Measurements from ENCODE around the gene MYL7. TPM values are rescaled to one million over a fixed set of nuclear protein-coding genes. Genes with fewer than 3 reads are reported as not detected.

The MYL7 gene
- polyA plus RNA-seq, 1 of the 3 experiments (the other 2 are of a cell fraction) = not detected

DNA sequence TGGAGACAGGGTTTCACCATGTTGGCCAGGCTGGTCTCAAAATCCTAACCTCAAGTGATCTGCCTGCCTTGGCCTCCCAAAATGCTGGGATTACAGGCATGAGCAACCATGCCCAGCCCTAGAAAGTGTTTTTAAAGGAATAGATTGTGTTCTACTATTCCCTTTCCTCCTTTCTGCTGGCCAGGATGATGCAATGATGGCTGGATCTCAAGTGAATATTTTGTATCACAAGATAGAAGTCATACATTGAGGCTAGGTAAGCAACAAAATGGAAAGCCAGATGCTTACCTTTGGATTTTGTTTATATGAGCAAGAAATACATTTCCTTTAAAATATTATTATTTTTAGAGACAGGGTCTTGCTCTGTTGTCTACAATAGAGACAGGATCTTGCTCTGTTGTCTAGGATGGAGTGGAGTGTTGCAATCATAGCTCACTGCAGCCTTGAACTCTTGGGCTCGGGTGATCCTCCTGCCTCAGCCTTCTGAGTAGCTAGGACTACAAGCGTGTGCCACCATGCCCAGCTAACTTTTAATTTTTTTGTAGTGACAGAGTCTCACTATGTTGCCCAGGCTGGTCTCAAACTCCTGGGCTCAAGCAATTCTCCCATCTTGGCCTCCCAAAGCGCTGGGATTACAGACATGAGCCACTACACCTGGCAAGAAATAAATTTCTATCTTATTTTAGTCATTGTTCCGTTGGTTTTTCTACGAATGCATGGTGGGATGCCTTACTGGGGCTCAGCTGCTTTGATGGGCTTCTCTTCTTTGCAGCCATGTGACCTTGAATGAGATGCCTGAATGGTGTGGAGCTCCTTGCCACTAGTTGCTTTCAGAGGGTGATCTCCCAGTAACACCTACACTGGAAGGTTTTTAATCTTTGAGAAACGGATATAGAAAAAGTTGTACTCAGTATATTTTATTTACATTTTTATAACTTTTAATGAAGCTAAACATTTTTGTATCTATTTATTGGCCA lies 42.8 kb downstream of the MYL7 start (continued):
- TF ChIP-seq, protein P1, sequence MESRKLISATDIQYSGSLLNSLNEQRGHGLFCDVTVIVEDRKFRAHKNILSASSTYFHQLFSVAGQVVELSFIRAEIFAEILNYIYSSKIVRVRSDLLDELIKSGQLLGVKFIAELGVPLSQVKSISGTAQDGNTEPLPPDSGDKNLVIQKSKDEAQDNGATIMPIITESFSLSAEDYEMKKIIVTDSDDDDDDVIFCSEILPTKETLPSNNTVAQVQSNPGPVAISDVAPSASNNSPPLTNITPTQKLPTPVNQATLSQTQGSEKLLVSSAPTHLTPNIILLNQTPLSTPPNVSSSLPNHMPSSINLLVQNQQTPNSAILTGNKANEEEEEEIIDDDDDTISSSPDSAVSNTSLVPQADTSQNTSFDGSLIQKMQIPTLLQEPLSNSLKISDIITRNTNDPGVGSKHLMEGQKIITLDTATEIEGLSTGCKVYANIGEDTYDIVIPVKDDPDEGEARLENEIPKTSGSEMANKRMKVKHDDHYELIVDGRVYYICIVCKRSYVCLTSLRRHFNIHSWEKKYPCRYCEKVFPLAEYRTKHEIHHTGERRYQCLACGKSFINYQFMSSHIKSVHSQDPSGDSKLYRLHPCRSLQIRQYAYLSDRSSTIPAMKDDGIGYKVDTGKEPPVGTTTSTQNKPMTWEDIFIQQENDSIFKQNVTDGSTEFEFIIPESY (IDR thresholded peaks at IDR 0.05; ENCODE audit: borderline replicate concordance, low read depth) = no peak
- TF ChIP-seq, protein P2, sequence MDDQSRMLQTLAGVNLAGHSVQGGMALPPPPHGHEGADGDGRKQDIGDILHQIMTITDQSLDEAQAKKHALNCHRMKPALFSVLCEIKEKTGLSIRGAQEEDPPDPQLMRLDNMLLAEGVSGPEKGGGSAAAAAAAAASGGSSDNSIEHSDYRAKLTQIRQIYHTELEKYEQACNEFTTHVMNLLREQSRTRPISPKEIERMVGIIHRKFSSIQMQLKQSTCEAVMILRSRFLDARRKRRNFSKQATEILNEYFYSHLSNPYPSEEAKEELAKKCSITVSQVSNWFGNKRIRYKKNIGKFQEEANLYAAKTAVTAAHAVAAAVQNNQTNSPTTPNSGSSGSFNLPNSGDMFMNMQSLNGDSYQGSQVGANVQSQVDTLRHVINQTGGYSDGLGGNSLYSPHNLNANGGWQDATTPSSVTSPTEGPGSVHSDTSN (IDR thresholded peaks at IDR 0.05) = no peak
- TF ChIP-seq RCOR1 (IDR thresholded peaks at IDR 0.05; ENCODE audit: low read length) = no peak
- TF ChIP-seq, protein P3, sequence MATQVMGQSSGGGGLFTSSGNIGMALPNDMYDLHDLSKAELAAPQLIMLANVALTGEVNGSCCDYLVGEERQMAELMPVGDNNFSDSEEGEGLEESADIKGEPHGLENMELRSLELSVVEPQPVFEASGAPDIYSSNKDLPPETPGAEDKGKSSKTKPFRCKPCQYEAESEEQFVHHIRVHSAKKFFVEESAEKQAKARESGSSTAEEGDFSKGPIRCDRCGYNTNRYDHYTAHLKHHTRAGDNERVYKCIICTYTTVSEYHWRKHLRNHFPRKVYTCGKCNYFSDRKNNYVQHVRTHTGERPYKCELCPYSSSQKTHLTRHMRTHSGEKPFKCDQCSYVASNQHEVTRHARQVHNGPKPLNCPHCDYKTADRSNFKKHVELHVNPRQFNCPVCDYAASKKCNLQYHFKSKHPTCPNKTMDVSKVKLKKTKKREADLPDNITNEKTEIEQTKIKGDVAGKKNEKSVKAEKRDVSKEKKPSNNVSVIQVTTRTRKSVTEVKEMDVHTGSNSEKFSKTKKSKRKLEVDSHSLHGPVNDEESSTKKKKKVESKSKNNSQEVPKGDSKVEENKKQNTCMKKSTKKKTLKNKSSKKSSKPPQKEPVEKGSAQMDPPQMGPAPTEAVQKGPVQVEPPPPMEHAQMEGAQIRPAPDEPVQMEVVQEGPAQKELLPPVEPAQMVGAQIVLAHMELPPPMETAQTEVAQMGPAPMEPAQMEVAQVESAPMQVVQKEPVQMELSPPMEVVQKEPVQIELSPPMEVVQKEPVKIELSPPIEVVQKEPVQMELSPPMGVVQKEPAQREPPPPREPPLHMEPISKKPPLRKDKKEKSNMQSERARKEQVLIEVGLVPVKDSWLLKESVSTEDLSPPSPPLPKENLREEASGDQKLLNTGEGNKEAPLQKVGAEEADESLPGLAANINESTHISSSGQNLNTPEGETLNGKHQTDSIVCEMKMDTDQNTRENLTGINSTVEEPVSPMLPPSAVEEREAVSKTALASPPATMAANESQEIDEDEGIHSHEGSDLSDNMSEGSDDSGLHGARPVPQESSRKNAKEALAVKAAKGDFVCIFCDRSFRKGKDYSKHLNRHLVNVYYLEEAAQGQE (IDR thresholded peaks at IDR 0.05; ENCODE audit: low read depth, low read length) = no peak

DNA sequence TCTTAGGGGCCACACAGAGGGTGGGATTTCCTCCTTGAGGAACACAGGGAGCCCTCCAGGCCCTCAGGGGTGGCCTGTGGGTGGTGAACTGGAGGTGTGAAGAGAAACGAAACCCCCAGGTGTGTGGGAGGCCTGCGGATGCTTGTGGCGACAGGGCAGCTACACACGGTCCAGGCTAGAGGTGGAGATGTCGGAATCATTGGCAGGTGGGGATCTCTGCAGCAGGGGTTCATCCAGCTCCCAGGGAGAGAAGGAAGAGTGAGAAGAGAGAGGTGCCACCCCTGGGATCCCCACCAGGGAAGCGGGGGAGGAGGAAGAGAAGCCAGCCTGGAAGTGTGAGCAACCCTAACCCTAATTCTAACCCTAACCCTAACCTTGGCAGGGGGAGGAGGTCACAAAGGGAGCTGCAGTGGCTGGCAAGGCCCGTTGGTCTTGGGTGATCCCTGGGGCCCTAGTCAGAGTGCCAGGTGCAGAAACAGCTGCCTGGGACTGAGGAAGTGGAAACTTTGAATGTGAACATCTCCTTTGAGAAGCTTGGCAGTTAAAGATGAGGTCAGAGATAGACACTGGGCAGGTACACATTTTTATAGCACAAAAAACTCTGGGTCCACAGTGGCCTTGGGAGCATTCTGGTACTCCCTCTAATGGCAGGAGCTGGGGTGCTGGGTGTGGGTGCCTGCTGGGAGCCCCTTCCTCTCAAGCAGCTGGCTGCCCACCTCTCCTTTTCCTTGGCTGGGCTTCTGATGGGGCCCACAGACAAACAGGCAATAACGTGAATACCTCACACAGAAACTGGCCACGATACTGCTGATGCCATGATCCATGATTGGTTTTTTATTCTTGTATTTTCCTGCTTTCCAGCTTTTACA lies 43.8 kb downstream of the MYL7 start:
- H3K4me2 ChIP-seq = no peak overlapping the region
- H3K27me3 ChIP-seq (ENCODE audit: insufficient read depth) = no peaks in the 10 kb centered on the region
- no peaks in the 10 kb centered on the region for H3K9me2 ChIP-seq
- H4K20me1 ChIP-seq (ENCODE audit: insufficient read depth) = no peaks in the 10 kb centered on the region
- TF ChIP-seq TEAD4 (IDR thresholded peaks at IDR 0.05; ENCODE audit: borderline replicate concordance, insufficient read depth) (no peak), EP300 (IDR thresholded peaks at IDR 0.05; ENCODE audit: borderline replicate concordance in 1 of 2, low read depth in 1 of 2, low read length in 1 of 2) (no peak)
- no peaks in the 10 kb centered on the region for H3K9me3 ChIP-seq
- 84% methylated on average over 9 of the region's 9 CpGs for WGBS (ENCODE audit: low lambda C conversion rate)
- peaks cover 7 to 32% of the 10 kb centered on the region in 2 experiments; a peak in 2 of 4 replicates for H3K4me1 ChIP-seq (ENCODE audit: control insufficient read depth in 1 of 2, insufficient read depth in 2 of 2, low read depth in 1 of 2, low read length in 1 of 2)
- DNase-seq = no peak
- H2AFZ ChIP-seq (ENCODE audit: low read depth) = no peak overlapping the region
- no peaks in the 10 kb centered on the region for H3K36me3 ChIP-seq (replicated peaks in 1 of 2; ENCODE audit: control insufficient read depth in 1 of 2, insufficient read depth in 2 of 2, low read length in 1 of 2)
- no peak overlapping the region for H3K27ac ChIP-seq (ENCODE audit: low read depth in 2 of 2, low read length in 1 of 2)
- POLR2A ChIA-PET = no interaction called here
- CTCF ChIA-PET = interaction anchor here (0.6 to 2.6 kb wide), 9 partner anchors 9 to 440 kb away, joined by 3 to 15 read pairs (median 4); partner anchors contain the start of genes POLD2 and YKT6
- H3K79me2 ChIP-seq (ENCODE audit: insufficient read depth) = no peaks in the 10 kb centered on the region
- no peak overlapping the region for H3K9ac ChIP-seq
- no peak overlapping the region for H3K4me3 ChIP-seq (ENCODE audit: low read depth in 2 of 2, low read length in 1 of 2)
- H3F3A ChIP-seq (replicated peaks; ENCODE audit: insufficient read depth) = peaks cover 27% of the 10 kb centered on the region
